GM19023 (cell line): ENCODE results near the gene TLX3.
"Not testable (repeated sequence)": the region's sequence is repeated elsewhere in the genome, so short reads cannot be mapped to it uniquely, and the experiment has no call there.

Experiments
- ATAC-seq: cut with Tn5 transposase; IDR thresholded peaks from one replicate; pipeline ENCODE4 v1.9.1; 2021; ENCODE audit warnings: mild to moderate bottlenecking, moderate library complexity; ENCODE audit not compliant: unreplicated experiment

Gene TLX3

DNA sequence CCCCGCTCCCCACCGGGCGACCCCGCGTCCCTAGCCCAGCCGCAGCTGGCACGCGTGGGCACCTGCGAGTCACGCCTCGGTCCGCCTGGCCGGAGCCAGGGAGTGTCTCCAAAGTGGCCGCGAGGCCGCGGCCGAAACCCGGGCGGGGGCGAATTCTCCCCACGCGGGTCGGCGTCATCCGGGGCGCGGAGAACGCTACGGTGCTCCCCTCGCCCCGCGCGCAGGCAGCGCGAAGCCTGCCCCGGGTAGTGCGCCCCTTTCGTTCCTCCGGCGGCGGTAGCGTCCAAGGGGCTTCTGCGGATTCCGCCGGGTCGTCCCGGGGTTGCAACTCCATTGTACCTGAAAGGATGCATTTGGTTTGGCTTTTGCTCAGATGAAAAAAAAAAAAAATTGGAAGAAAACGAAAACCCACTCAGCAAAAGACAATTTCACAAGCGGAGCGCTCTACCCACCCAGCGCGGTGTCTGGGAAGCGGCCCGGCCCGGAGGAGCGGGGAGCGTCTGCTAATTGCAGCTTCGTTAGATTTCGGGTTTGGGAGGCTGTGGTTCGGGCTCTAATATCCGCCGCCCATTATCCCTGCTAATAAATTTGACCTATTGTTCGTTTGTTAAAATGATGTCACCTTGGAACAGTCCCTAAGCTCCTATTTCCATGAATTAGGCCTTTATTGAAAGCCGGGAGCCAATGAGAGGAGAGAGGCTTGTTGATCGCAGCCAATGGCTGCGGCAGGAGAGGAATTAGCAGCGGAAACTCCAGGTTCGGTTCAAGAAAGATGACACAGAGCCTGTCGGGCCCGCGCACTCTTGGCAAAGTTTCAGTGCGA, at the start of gene TLX3:
TSS of gene TLX3 (plus strand) at position 796 of the 823 bp plus-strand sequence. CDS start 118 bp downstream, outside the sequence.
- ATAC-seq, result no peak

DNA sequence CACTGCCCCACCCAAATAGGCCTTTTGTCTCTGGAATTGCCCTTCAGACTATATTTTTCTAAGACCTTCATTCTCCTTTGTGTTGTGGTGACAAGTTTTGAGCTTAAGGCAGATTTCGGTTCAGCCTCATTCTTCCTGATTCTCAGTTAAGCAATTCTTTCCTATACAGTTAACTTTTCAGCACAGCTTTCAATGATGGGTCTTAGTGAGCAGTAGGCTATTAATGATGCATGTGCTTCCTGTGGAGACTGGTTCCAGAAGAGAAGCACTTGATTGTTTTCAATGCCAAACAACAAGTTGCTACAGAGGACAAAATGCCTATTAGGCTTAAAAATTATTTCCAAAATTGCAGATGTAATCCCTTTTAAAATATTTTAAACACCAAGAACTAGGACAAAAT, 47.7 kb upstream of the TLX3 start:
- ATAC-seq, result no peak

DNA sequence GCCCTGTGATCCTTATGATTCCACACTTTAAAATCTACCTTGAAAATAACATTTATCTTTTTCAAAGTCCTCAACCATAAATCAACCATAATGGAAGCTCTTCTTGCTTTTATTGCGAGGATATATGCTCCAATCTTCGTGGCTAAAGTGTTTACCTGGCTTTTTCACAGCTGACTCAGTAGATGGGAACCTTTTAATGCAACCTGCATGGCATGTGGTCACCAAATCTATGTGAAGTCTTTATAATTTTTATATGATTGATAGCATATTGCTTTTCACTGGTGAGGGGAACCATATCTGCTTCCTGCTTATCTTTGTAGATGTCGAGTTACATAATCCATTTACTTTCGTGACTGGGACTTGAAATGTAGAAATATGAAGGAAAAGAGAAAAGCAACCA, 47.1 kb upstream of the TLX3 start:
- no peak for ATAC-seq

DNA sequence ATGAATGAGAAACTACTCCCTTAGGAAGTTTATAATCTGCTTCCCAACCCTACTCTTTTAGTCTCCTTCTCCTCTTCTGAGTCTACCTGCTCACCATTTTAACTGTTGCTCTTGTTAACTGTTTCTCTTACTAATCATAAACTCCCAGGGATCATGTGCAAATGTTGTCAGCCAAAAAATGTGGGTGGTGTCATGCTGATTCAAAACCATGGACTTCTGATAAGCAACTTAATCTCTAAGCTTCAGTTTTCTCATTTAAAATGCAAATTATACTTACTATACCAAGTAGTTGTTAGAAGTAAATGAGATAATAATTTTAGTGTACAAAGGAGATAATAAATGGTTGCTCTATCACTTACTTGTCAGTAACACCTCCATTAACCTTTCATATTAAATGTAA, 45.9 kb upstream of the TLX3 start:
- ATAC-seq, result no peak

DNA sequence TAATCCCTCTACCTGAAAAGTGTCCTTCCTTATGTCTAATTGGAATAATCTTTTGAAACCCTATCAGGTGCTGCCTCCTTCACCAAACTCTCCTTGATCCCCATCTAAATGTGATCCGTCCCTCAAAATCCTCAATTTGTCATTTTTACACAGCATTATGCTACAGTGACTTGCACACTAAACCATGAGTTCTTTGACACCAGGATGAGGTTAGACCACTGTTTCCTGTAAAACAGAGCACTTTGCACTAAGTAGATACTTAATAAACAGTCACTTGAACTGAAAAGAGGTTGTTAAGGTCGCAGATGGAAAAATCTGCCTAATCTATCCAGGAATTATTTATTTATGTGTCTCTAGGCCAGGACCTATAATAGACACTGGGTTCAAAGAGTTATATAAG, 44.2 kb upstream of the TLX3 start:
- ATAC-seq, result no peak

DNA sequence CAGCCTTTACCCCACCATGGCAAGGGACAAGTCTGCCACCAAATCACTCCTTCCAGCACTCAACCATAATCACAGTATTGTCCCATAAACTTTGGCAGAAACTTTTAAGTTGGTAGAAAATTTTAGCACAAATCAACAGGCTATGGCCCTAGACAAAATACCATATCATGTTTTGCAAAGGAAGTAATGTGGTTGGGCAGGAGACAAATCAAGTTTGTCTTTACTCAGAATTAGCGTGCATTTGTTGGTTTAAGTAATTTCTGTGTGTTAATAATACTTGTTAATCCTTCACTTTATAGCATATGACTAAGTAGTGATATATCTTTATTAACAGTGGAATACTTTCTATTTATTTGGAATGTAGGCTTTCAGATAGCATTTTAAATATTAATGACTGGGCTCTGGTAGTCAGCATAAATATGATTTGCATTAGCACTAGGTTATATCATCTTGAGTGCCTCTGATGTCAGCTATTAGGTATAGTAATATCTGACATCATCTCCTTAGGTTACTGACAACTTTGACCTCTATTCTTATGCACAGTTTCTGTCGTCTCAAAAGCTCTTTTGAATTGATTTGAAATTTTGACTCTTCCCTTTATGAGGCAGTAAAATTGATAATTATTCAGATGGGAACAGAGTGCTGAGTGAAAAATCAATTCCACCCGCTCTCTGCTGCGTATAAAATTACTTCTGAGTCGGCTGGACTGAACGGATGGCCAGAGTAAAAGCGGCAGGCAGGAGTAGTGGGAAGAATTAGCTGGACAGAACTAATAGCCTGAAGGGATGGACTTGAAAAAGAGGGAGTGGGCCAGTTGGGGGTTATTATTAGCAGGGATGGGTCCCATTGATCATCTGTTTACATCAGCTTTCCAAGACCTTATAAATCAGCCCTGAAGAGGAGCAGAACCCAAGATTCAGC, 40.1 kb upstream of the TLX3 start:
- no peak for ATAC-seq

DNA sequence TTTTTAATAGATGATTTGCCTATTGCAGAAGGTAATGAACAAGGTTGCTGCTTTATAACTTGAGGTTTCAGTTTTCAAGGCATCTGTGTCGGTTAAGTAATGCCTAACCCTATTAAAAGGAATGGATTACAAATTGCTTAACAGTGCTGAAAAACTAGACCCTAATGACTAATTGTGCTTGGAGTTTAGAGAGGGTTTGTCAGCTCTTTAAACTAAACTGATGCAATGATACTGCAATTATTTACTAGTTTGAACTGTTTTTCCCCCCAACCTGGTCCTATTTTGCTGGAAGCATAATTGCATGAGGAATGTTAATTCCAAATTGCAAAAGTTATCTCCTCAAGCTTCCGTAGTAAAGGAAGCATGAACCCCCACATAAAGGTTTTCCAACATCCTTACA, 39.3 kb upstream of the TLX3 start:
- ATAC-seq, result no peak

DNA sequence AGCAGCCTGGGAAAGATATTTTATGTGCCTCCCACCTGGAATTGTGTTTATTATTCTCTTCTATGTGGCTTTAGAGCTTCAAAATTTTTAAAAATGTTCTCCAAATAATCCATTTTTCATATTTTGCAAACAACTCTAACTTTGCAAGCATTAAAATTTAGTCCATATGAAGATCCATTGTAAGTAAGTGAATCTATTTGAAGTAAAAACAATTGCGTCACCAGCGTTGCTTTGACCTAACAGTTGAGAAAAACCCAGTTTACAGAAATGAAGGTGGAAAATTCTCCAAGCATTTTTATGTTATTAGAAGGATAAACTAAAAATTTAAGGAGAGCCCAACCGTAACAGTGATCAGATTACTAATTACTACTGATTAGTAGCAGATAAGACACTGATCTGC, 38.9 kb upstream of the TLX3 start:
- no peak for ATAC-seq

DNA sequence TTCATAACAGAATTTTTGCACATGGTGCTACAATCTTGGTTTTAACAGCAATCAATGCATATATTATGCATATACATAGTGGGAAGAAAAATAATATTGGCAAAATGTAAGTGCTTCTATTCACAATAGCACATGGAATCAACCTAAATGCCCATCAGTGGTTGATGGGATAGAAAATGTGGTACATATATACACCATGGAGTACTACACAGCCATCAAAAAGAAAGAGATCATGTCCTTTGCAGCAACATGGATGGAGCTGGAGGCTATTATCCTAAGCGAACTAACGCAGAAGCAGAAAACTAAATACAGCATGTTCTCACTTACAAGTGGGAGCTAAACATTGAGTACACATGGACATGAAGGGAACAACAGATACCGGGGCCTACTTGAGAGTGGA, 37.2 kb upstream of the TLX3 start:
- no peak for ATAC-seq

DNA sequence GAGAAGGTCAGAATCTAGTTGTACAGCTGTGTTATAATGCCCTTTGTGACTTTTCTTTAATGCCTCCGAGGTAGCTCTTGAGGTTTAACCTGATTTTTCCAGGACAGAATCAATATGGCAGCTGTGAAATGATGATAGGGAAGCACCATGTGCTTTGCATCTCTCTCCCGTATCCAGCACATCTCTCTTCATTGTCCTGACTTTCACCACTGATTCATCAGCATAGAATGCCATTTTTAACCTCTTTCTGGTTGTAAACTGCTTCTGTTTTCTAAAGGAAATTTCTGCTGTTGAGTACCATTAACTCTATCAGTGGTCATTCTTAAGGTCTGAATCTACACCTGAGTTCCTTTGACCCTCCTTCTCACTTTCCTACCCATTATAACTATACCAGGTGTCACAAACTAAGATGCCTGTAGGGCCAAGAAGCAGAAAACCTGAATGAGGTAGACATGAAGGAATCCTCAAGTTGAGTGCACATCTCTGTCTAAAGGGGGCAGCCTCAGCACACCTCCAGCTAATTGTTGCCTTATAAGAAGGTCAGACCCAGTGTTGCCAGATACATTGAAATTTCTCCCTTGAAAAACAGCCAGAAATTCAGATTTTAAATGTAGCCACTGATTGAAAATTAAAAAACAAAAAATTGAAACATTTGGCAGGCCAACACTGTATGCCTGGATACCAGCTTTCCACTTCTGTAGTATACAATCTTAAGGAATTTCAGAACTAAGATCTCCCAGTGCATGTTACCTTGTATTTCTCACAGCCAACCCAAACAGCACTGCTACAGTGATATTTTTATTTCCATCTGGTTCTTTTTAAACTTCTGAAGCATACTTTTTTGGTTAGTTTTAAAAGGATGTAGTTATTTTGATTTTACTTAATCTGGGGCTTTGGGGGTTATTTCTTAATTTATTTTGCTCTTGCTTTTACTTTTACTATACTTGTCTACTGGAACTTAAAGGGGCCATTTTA, 35.8 kb upstream of the TLX3 start:
- no peak for ATAC-seq

DNA sequence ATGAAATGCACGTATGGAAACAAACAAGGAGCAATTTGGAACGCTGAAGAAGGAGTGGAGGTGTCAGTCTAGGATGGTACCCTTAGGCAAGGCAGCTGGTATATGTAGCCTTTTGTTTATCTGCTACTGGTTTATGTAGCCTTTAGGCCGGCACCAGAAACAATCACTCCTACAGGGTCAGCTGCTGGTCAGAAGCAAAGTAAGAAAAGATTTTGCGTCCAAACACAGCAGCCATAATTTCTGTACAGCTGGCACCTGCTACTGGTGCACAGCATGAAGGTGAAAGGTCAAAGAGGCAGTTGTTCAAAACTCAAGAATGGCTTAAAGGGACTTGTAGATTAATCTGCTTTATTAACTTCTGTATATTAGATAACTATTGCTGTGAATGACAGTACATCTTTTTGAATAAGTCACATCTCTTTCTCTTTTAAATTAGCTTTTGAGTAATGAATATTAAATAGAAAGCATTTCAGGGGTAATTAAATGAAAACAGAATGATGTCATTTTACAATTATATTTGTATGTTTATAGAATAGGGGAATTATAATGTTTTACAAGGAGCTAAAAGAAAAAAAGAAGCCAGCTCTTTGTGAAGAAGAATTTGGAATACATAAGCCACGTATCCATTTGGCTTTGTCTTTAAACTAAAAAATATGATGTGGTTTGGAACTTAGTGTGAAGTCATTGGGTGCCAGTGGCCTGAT, 33.1 kb upstream of the TLX3 start:
- ATAC-seq, result no peak

DNA sequence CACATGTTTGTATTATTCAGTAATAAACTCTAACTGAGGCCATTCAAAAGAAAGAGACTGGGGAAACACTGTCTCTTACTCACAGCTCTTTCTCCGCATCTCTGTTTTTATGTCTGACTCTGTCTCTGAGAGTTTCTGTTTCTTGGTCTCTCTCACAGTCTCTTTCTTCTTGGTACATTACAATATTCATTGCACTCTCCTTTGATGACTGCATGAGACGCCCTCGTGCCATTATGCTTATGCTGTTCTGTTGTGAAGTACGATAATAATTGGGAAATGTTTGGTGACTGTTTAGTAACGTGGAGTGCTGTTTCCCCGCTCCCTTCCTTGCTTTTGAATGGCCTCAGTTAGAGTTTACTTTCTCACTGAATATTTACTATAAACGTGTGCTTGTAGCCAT, 25.3 kb upstream of the TLX3 start:
- ATAC-seq, result no peak

DNA sequence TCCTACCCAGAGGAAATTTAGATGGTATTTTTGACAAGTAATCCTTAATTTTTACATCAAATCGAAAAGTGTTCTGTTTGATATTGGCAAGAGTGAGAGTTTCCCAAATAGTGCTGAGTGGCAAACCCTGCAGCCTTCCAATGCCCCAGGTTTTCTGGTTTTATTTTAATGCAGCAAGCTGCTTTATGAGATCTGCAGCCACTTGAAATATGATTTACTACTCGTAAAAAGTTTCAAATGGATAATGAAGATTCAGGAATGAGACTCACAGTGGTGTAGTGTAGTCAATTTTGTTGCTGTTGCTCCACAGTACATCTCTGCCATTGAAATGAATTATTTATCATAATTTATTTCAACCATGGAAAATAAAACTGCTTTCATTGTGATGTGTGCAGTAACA, 23.6 kb upstream of the TLX3 start:
- ATAC-seq, result no peak

DNA sequence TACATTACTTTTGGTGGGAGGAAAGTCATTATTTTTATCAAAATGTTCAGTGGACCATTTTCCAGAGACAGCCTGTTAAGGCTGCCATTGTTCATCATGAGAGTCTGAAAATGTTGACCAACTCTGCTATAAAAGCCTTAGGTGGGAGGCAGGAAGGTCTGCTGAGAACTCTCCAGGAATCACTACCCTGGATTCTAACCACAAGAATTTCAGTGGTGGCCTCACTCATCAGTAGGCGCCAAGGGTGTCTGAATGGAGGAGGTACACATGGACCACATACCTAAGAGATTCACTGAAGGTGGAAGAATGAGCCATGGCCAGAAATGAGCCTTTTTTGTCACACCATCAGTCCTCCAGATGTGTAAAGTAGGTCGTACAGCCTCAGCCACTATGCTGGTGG, 21.0 kb upstream of the TLX3 start:
- ATAC-seq, result no peak

DNA sequence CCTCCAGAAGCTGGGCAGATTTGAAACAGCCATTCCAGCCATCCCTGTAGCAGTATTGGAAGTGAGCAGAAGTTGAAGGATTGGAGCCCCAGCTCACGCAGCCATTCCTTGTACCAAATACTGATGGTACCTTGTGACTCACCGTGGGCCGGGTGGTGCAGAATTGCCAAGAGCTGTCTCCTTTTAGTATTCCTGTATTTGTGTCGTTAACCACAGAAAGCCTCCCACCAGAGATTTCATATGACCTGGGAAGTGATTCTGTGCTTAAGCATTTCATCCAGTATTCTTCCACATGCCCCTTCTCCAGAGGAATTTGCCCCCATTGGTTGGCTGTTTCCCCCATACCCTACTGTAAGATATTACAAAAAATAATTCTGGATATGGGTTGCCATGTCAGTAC, 17.7 kb upstream of the TLX3 start:
- no peak for ATAC-seq

DNA sequence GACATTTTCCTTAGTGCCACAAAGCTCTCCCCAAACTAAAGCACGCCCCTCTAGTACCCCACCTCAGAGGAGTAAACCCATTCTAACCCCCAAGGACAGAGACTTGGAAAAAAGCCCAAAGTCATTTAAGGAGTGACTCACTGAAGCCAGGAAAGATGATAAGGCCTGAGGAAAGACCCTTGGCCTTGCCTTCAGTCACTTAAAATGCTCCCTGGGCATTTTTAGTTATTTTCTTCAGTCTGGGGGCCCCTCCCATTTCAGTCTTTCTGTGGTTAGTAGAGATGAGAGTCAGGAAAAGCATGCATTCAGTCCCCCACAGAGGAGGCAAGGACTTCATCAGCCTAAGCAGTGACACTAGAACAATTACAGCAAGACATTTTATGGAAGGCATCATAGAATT, 13.7 kb upstream of the TLX3 start:
- no peak for ATAC-seq

DNA sequence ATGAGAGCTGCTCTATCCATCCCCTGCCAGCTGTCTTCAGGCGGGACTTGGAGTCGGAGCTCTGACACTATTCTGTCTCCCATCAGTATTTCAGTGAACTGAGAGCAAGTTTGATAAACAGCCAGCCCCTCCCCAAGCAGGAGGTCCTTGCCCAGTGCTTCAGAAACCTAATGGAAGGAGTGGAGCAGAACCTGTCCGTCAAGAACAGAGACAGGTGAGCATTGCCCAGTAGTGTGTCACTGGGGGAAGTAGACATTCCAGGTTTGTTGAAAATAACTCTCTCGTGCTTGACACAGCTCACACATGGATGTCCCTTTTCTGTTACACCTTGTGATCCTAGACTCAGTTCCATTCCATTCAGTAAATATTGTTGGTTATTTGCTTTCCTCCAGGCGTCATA, 13.2 kb upstream of the TLX3 start:
- ATAC-seq, result no peak

DNA sequence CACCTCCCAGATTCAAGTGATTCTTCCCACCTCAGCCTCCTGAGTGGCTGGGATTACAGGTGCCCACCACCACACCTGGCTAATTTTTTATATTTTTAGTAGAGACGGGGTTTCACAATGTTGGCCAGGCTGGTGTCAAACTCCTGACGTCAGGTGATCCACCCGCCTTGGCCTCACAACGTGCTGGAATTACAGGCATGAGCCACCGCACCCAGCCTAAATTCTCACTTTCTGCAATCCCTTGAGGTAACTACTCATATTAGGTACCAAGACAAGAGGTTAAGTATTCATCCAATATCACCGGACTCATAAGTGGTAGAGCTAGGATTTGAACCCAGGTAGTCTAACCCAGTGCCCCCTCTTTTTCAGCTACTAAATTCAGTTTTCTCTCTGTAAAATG, 11.1 kb upstream of the TLX3 start:
- not testable (repeated sequence) for ATAC-seq

DNA sequence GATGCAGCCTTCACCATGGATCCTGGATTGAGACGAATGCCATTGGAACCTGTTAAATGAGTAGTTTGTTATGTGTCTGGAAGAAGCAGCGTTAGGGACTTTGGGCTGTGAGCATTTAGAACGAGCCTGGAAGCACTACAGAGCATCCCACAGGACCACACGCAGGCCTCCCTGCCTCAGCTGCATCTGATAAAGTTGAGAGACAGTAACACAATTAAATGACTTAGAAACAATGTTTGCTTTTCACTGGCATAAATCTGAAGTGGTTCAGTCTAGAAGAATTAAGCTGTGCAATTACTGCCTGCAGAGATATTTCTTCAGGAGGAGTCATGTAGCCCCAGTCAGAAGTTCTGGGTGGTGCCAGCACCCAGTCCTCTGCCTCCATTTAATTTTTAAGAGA, 9.8 kb upstream of the TLX3 start:
- ATAC-seq, result no peak

DNA sequence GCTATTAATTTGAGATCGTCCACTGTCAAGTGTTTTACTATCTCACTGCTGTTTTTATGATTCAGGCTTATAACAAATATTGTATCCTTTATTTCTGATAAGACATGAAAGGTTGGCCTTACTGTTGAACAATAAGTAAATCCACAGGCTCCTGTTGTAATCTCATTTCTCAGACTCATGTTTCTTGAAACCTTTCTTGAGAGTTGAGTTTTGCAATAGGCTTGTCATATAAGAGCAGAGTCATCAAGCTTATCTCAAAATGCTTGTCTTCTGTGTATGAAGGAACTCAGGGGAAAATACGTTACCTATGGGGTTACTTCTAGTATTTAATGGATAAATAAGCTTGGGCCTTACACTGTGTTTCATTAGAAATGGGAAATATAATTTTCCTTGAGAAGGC, 9.2 kb upstream of the TLX3 start:
- ATAC-seq, result no peak
